Neural cell (in vitro differentiated cells): ENCODE results near the gene CTXN2. TPM values are rescaled to one million over a fixed set of nuclear protein-coding genes. Genes with fewer than 3 reads are reported as not detected.

Experiments used
- H2AFZ ChIP-seq: fragments of 200-600, 300-800 bp; sonication (generic), shearing (Covaris generic); 2 replicates; pipeline ENCODE4 v1.6.0; 2014; ENCODE audit warnings: low read depth, mild to moderate bottlenecking, antibody characterized with exemption, low read length, moderate library complexity
- H3F3A ChIP-seq: fragments of 200-600 bp; shearing (Covaris generic); 2 replicates; pipeline ENCODE4 v1.6.1; 2016; ENCODE audit warnings: mild to moderate bottlenecking, moderate library complexity, mixed read lengths, antibody characterized with exemption, low read length; ENCODE audit not compliant: insufficient read depth, poor library complexity, severe bottlenecking
- H3K27ac ChIP-seq: fragments of 200-600, 300-800 bp; sonication (generic), shearing (Covaris generic); 2 replicates; pipeline ENCODE4 v1.5.1; 2014; ENCODE audit warnings: mild to moderate bottlenecking, low read length, moderate library complexity
- H3K27me3 ChIP-seq: fragments of 300-800, 200-600 bp; sonication (generic), shearing (Covaris generic); 2 replicates; pipeline ENCODE4 v1.6.0; 2014; ENCODE audit warnings: mild to moderate bottlenecking, low read depth, low read length, moderate library complexity; ENCODE audit not compliant: insufficient read depth
- H3K36me3 ChIP-seq: fragments of 300-800, 200-600 bp; sonication (generic), shearing (Covaris generic); 2 replicates; pipeline ENCODE4 v1.5.1; 2014; ENCODE audit warnings: mild to moderate bottlenecking, antibody characterized with exemption, low read length, moderate library complexity; ENCODE audit not compliant: insufficient read depth
- H3K4me2 ChIP-seq: fragments of 300-800, 200-600 bp; sonication (generic), shearing (Covaris generic); 2 replicates; pipeline ENCODE4 v1.6.0; 2014; ENCODE audit warnings: mild to moderate bottlenecking, low read length
- H3K4me3 ChIP-seq: fragments of 300-800, 200-600 bp; sonication (generic), shearing (Covaris generic); 2 replicates; pipeline ENCODE4 v1.5.1; 2014; ENCODE audit warnings: mild to moderate bottlenecking, low read length, moderate library complexity
- H3K79me2 ChIP-seq: fragments of 200-600 bp; shearing (Covaris generic); replicated peaks from 2 replicates; pipeline ENCODE4 v1.6.0; 2014; ENCODE audit warnings: mild to moderate bottlenecking, low read length, moderate library complexity; ENCODE audit not compliant: insufficient read depth
- H3K9ac ChIP-seq: fragments of 300-800, 200-600 bp; sonication (generic), shearing (Covaris generic); 2 replicates; pipeline ENCODE4 v1.6.1; 2016; ENCODE audit warnings: mild to moderate bottlenecking, low read length, mixed read lengths
- H3K9me2 ChIP-seq: fragments of 200-600 bp; shearing (Covaris generic); 2 replicates; pipeline ENCODE4 v1.6.1; 2016; ENCODE audit warnings: mild to moderate bottlenecking, low read length, mixed read lengths; ENCODE audit not compliant: insufficient read depth
- H3K9me3 ChIP-seq: fragments of 200-600, 300-800 bp; sonication (generic), shearing (Covaris generic); 2 replicates; pipeline ENCODE4 v1.6.1; 2016; ENCODE audit warnings: mild to moderate bottlenecking, mixed run types, low read length, moderate library complexity, mixed read lengths
- H4K20me1 ChIP-seq: fragments of 200-600 bp; shearing (Covaris generic); 2 replicates; pipeline ENCODE4 v1.6.1; 2016; ENCODE audit warnings: mild to moderate bottlenecking, mixed run types; ENCODE audit not compliant: insufficient read depth
- EP300 ChIP-seq: fragments of 450-650 bp; conservative IDR thresholded peaks from 2 replicates; pipeline ENCODE4 v1.6.1; 2014; ENCODE audit warnings: antibody characterized with exemption, mild to moderate bottlenecking, moderate library complexity; ENCODE audit not compliant: poor library complexity, severe bottlenecking
- EZH2 ChIP-seq: fragments of 200-600, 300-800 bp; shearing (Covaris generic), sonication (generic); IDR thresholded peaks from 2 replicates; pipeline ENCODE4 v1.6.1; 2014; ENCODE audit warnings: antibody characterized with exemption, low read length, borderline replicate concordance, mild to moderate bottlenecking; ENCODE audit not compliant: insufficient read depth, poor library complexity, severe bottlenecking
- MXI1 ChIP-seq: fragments of 450-650 bp; conservative IDR thresholded peaks from 2 replicates; pipeline ENCODE4 v1.6.1; 2014; ENCODE audit warnings: antibody characterized with exemption, mild to moderate bottlenecking; ENCODE audit not compliant: poor library complexity, severe bottlenecking
- POLR2AphosphoS5 ChIP-seq: IDR thresholded peaks from 2 replicates; pipeline ENCODE4 v1.6.1; 2012
- RAD21 ChIP-seq: fragments of 450-650 bp; conservative IDR thresholded peaks from 2 replicates; pipeline ENCODE4 v1.6.1; 2014; ENCODE audit warnings: antibody characterized with exemption, mild to moderate bottlenecking, moderate library complexity
- SMC3 ChIP-seq: fragments of 450-650 bp; conservative IDR thresholded peaks from 2 replicates; pipeline ENCODE4 v1.6.1; 2014; ENCODE audit warnings: antibody characterized with exemption, mild to moderate bottlenecking, moderate library complexity; ENCODE audit not compliant: poor library complexity
- TAF1 ChIP-seq: IDR thresholded peaks from 2 replicates; pipeline ENCODE4 v1.6.1; 2012; ENCODE audit warnings: low read depth
- polyA plus RNA-seq: library from polyadenylated mRNA; depleted of rRNA; stranded (reverse); fragments of >200 nt; gene quantifications from 2 replicates; pipeline ENCODE4 v1.2.3, GENCODE V29; 2014
- TF ChIP-seq, protein P1 (sequence below): fragments of 450-650 bp; IDR thresholded peaks from 2 replicates; pipeline ENCODE4 v1.5.1; 2014; ENCODE audit warnings: antibody characterized with exemption, mild to moderate bottlenecking, moderate library complexity; ENCODE audit not compliant: poor library complexity, severe bottlenecking
- TF ChIP-seq, protein P2 (sequence below): IDR thresholded peaks from 2 replicates; pipeline ENCODE4 v1.6.1; 2012; ENCODE audit warnings: borderline replicate concordance

Gene CTXN2
- polyA plus RNA-seq, 1 donor from 2014 or later: 0.69 TPM

DNA sequence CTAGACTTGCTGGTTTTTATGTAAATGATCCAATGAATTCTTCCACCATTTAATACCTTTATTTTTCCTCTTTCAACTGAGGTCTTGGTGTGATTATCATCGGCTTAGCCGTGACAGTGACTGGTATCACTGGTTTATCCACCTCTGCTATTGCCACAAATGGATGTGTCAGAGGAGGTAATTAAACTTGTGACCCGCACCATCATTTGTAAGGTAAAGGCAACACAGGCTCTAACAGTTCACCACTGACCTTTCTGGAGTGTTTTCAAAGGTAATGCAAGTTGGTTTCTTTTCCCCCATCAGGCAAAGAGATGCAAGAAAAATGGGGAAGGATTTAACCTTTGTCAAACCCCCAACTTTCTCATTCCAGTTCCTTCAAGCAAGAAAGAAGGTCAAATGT is 34.3 kb downstream of the CTXN2 start:
- H3K27me3 ChIP-seq: no peaks in the 10 kb centered on the region
- H3K9me2 ChIP-seq: no peaks in the 10 kb centered on the region
- no peaks in the 10 kb centered on the region for H3K36me3 ChIP-seq
- no peaks in the 10 kb centered on the region for H3K9me3 ChIP-seq
- no peaks in the 10 kb centered on the region for H3K79me2 ChIP-seq
- no peak overlapping the region for H2AFZ ChIP-seq
- no peak overlapping the region for H3K4me2 ChIP-seq
- no peaks in the 10 kb centered on the region for H3F3A ChIP-seq
- no peak overlapping the region for H3K27ac ChIP-seq
- H4K20me1 ChIP-seq: no peaks in the 10 kb centered on the region
- TF ChIP-seq, protein P1, sequence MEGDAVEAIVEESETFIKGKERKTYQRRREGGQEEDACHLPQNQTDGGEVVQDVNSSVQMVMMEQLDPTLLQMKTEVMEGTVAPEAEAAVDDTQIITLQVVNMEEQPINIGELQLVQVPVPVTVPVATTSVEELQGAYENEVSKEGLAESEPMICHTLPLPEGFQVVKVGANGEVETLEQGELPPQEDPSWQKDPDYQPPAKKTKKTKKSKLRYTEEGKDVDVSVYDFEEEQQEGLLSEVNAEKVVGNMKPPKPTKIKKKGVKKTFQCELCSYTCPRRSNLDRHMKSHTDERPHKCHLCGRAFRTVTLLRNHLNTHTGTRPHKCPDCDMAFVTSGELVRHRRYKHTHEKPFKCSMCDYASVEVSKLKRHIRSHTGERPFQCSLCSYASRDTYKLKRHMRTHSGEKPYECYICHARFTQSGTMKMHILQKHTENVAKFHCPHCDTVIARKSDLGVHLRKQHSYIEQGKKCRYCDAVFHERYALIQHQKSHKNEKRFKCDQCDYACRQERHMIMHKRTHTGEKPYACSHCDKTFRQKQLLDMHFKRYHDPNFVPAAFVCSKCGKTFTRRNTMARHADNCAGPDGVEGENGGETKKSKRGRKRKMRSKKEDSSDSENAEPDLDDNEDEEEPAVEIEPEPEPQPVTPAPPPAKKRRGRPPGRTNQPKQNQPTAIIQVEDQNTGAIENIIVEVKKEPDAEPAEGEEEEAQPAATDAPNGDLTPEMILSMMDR: no peak
- TF ChIP-seq, protein P2, sequence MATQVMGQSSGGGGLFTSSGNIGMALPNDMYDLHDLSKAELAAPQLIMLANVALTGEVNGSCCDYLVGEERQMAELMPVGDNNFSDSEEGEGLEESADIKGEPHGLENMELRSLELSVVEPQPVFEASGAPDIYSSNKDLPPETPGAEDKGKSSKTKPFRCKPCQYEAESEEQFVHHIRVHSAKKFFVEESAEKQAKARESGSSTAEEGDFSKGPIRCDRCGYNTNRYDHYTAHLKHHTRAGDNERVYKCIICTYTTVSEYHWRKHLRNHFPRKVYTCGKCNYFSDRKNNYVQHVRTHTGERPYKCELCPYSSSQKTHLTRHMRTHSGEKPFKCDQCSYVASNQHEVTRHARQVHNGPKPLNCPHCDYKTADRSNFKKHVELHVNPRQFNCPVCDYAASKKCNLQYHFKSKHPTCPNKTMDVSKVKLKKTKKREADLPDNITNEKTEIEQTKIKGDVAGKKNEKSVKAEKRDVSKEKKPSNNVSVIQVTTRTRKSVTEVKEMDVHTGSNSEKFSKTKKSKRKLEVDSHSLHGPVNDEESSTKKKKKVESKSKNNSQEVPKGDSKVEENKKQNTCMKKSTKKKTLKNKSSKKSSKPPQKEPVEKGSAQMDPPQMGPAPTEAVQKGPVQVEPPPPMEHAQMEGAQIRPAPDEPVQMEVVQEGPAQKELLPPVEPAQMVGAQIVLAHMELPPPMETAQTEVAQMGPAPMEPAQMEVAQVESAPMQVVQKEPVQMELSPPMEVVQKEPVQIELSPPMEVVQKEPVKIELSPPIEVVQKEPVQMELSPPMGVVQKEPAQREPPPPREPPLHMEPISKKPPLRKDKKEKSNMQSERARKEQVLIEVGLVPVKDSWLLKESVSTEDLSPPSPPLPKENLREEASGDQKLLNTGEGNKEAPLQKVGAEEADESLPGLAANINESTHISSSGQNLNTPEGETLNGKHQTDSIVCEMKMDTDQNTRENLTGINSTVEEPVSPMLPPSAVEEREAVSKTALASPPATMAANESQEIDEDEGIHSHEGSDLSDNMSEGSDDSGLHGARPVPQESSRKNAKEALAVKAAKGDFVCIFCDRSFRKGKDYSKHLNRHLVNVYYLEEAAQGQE: no peak
- TF ChIP-seq POLR2AphosphoS5 (no peak), EZH2 (no peak), TAF1 (no peak), MXI1 (no peak), EP300 (no peak), SMC3 (no peak), RAD21 (no peak)
- H3K9ac ChIP-seq: no peak overlapping the region
- H3K4me3 ChIP-seq: no peak overlapping the region

DNA sequence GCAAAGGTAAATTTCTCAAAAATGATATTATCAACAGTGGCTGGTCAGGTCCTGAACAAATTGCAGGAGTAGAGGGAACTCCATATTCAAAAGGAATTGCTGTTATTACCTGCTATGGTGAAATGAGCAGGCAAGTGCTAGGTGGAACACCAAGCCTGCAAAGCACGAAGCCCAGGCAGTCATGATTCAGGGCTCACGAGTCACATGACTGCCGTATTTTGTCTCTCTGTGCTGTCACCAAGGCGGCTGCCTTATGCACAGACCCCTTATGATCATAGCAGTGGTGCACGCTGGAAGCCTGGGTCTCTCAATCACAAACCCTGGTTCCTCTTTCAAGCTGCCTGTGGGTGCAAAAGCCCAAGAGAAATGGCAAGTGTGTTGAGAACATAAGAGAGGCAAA is 39.0 kb downstream of the CTXN2 start:
- Histone ChIP-seq H3K27ac (no peak overlapping the region), H3K4me3 (no peak overlapping the region), H3K27me3 (no peaks in the 10 kb centered on the region), H3K4me2 (no peak overlapping the region), H3F3A (no peaks in the 10 kb centered on the region), H3K79me2 (no peaks in the 10 kb centered on the region), H2AFZ (no peak overlapping the region), H3K9me2 (no peaks in the 10 kb centered on the region), H3K9ac (no peak overlapping the region), H4K20me1 (no peaks in the 10 kb centered on the region), H3K9me3 (no peaks in the 10 kb centered on the region), H3K36me3 (no peaks in the 10 kb centered on the region)
- no peak for TF ChIP-seq POLR2AphosphoS5

DNA sequence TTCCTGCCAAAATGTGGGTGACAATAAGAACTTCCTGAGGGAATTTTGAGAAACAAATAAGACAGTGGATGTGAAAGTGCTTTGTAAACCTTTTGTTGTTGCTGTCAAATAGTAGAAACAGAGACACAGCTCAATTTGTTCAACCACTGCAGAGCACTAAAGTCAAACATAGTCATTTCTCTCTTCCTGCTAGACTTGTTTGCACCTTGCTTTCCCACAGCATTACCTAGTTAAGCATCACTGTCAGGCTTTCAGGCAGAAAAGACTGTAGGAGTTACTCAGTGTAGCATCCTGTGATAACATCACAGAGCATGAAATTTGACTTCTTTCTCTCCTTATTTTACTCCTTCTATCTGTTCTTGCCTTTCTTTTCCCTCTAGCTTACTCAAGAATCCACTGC is 41.8 kb downstream of the CTXN2 start:
- Histone ChIP-seq H3K9me2 (no peaks in the 10 kb centered on the region), H2AFZ (no peak overlapping the region), H3K79me2 (no peaks in the 10 kb centered on the region), H3K4me3 (no peak overlapping the region), H3K36me3 (no peaks in the 10 kb centered on the region), H3K27me3 (no peaks in the 10 kb centered on the region), H3K9ac (no peak overlapping the region), H3K4me2 (no peak overlapping the region), H4K20me1 (no peaks in the 10 kb centered on the region), H3F3A (no peaks in the 10 kb centered on the region), H3K9me3 (no peaks in the 10 kb centered on the region), H3K27ac (no peak overlapping the region)
- no peak for TF ChIP-seq RAD21
- TF ChIP-seq, protein P2: no peak
